ENCODE measurements around the gene DGUOK. TPM values are rescaled to one million over a fixed set of nuclear protein-coding genes. Genes with fewer than 3 reads are reported as not detected.
"Not testable (repeated sequence)": the region's sequence is repeated elsewhere in the genome, so short reads cannot be mapped to it uniquely, and the experiment has no call there.

Gene DGUOK
- total and polyA plus RNA-seq, 2 experiments from 2014 or later, result 50.9 to 116 TPM

DNA sequence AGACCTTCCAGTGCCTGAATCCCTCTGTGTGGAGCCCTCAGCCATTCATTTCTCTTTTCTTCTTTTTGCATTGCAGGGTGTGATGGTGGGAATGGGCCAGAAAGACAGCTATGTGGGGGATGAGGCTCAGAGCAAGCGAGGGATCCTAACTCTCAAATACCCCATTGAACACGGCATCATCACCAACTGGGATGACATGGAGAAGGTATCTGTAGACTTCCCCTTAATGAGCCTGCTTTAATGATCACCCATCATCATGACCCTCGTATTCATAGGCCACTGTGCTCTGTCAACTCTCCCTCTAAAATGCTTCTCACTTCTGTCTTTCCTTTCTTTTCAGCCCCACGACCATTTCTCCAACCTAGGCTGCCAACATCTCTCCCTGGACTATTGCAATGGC is 24.4 kb upstream of the DGUOK start:
- H3F3A ChIP-seq (ENCODE audit: insufficient read depth), result peaks cover 2% of the 10 kb centered on the region; the same call in 1 of the 2 replicates
- H4K20me1 ChIP-seq (ENCODE audit: insufficient read depth), result no peaks in the 10 kb centered on the region
- in situ Hi-C loops (cut with MboI), result no loop called here
- 47 to 48% methylated on average over 4 of the region's 4 CpGs for WGBS, 2 experiments (ENCODE audit: low coverage in 1 of 2, low lambda C conversion rate in 2 of 2, missing lambda C conversion rate in 2 of 2)
- peaks cover 61% of the 10 kb centered on the region for H3K27me3 ChIP-seq (replicated peaks; ENCODE audit: insufficient read depth)
- H3K27ac ChIP-seq, result no peak overlapping the region
- no peaks in the 10 kb centered on the region for H3K36me3 ChIP-seq (ENCODE audit: low read depth)
- H3K4me2 ChIP-seq (ENCODE audit: unreplicated experiment), result no peak overlapping the region
- no peaks in the 10 kb centered on the region for H3K9me3 ChIP-seq (ENCODE audit: low read depth)
- no peaks in the 10 kb centered on the region for H3K79me2 ChIP-seq (ENCODE audit: insufficient read depth)
- no peak for TF ChIP-seq EZH2 (IDR thresholded peaks at IDR 0.05; ENCODE audit: insufficient read depth, poor library complexity, severe bottlenecking)
- no peak for TF ChIP-seq EZH2phosphoT487 (IDR thresholded peaks at IDR 0.05; ENCODE audit: insufficient read depth, low read depth)
- DNase-seq, result no peak
- peaks cover under 1% of the 10 kb centered on the region; the same call in 1 of the 2 replicates for H3K4me1 ChIP-seq (ENCODE audit: insufficient read depth)
- no peak overlapping the region for H3K4me3 ChIP-seq
- no peak overlapping the region for H2AFZ ChIP-seq
- no peak overlapping the region for H3K9ac ChIP-seq
- H3K9me2 ChIP-seq (ENCODE audit: insufficient read depth), result no peaks in the 10 kb centered on the region

DNA sequence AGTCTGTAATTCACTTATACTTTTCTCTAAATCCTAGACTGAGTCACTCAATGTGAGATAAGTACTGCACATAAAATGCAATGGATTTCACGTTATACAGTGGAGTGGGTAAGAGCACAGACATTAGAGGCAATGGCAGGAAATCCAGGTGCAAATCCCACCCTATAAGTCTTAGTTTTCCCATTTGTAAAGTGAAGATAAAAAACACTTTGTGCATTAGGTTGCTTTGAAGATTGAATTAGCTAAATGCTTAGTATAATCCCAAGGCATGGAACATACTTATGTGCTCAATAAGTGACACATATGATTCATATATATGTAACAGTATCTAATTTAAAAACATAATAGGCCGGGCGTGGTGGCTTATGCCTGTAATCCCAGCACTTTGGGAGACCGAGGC is 23.4 kb upstream of the DGUOK start:
- H3K9me3 ChIP-seq (ENCODE audit: low read depth), result no peaks in the 10 kb centered on the region
- no peaks in the 10 kb centered on the region for H4K20me1 ChIP-seq (ENCODE audit: insufficient read depth)
- no peaks in the 10 kb centered on the region for H3K9me2 ChIP-seq (ENCODE audit: insufficient read depth)
- TF ChIP-seq EZH2 (IDR thresholded peaks at IDR 0.05; ENCODE audit: insufficient read depth, poor library complexity, severe bottlenecking) (no peak), EZH2phosphoT487 (IDR thresholded peaks at IDR 0.05; ENCODE audit: insufficient read depth, low read depth) (no peak)
- peaks cover 6% of the 10 kb centered on the region; the same call in 1 of the 2 replicates for H3F3A ChIP-seq (ENCODE audit: insufficient read depth)
- H3K4me3 ChIP-seq, result no peak overlapping the region
- H3K79me2 ChIP-seq (ENCODE audit: insufficient read depth), result no peaks in the 10 kb centered on the region
- no peak overlapping the region for H2AFZ ChIP-seq
- H3K4me1 ChIP-seq (ENCODE audit: insufficient read depth), result no peaks in the 10 kb centered on the region
- 80 to 83% methylated on average over 4 of the region's 4 CpGs for WGBS, 2 experiments (ENCODE audit: low coverage in 1 of 2, low lambda C conversion rate in 2 of 2, missing lambda C conversion rate in 2 of 2)
- in situ Hi-C loops (cut with MboI), result no loop called here
- H3K9ac ChIP-seq, result no peak overlapping the region
- H3K4me2 ChIP-seq (ENCODE audit: unreplicated experiment), result no peak overlapping the region
- no peak for DNase-seq
- H3K27me3 ChIP-seq (replicated peaks; ENCODE audit: insufficient read depth), result peaks cover 52% of the 10 kb centered on the region
- no peaks in the 10 kb centered on the region for H3K36me3 ChIP-seq (ENCODE audit: low read depth)
- no peak overlapping the region for H3K27ac ChIP-seq

DNA sequence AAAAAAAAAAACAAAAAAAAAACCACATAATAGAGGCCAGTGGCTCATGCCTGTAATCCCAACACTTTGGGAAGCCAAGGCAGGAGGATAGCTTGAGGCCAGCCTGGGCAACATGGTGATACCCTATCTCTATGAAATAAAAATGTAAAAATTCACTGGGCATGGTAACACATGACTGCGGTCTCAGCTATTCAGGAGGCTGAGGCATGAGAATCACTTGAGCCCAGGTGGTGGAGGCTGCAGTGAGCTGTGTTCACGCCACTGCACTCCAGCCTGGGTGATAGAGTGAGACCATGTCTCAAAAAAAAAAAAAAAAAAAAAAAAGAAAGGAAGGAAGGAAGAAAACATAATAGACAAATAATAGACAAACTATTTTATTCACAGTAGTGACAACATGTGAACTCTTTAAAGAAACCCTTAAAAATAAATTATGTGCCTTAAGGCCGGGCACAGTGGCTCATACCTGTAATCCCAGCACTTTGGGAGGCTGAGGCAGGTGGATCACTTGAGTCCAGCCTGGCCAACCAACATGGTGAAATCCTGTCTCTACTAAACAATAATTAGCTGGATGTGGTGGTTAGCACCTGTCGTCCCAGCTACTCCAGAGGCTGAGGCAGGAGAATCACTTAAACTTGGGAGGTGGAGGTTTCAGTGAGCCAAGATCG is 22.6 kb upstream of the DGUOK start:
- not testable (repeated sequence) for H3K9me3 ChIP-seq (ENCODE audit: low read depth); H4K20me1 ChIP-seq (ENCODE audit: insufficient read depth); H3K4me2 ChIP-seq (ENCODE audit: unreplicated experiment)

DNA sequence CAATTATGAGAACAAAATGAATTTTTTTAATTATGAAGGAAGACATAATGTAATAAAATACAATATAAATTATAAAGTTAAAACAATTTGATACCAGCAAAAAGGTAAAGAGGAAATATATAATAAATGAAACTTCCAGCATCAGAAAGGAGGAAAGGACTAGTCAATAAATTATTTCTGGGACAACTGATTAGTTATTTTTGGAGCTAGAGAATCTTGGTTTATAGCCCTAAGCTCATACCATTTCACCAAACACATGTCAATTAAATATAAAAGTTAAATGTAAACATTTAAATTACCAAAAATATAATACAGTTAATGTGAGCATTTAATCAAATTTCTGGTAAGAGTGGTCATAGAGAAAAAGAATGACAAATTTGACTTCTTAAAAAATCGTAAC is 21.7 kb upstream of the DGUOK start:
- Histone ChIP-seq H3K4me3 (no peak overlapping the region), H3K79me2 (ENCODE audit: insufficient read depth) (no peaks in the 10 kb centered on the region), H3K9me2 (ENCODE audit: insufficient read depth) (no peaks in the 10 kb centered on the region), H3K4me2 (ENCODE audit: unreplicated experiment) (no peak overlapping the region), H4K20me1 (ENCODE audit: insufficient read depth) (no peaks in the 10 kb centered on the region), H3K4me1 (ENCODE audit: insufficient read depth) (no peaks in the 10 kb centered on the region), H3K27me3 (replicated peaks; ENCODE audit: insufficient read depth) (peaks cover 46% of the 10 kb centered on the region), H2AFZ (no peak overlapping the region), H3K9me3 (ENCODE audit: low read depth) (no peaks in the 10 kb centered on the region), H3K9ac (no peak overlapping the region), H3K27ac (no peak overlapping the region), H3K36me3 (ENCODE audit: low read depth) (no peaks in the 10 kb centered on the region), H3F3A (ENCODE audit: insufficient read depth) (peaks cover 6% of the 10 kb centered on the region; the same call in 1 of the 2 replicates)
- no peak for DNase-seq
- 43 to 51% methylated on average over 1 of the region's 1 CpG for WGBS, 2 experiments (ENCODE audit: low coverage in 1 of 2, low lambda C conversion rate in 2 of 2, missing lambda C conversion rate in 2 of 2)
- in situ Hi-C loops (cut with MboI), result no loop called here
- no peak for TF ChIP-seq EZH2 (IDR thresholded peaks at IDR 0.05; ENCODE audit: insufficient read depth, poor library complexity, severe bottlenecking)
- no peak for TF ChIP-seq EZH2phosphoT487 (IDR thresholded peaks at IDR 0.05; ENCODE audit: insufficient read depth, low read depth)

More for the DNA sequence above, 22.6 kb upstream of the DGUOK start:
- H3K79me2 ChIP-seq (ENCODE audit: insufficient read depth); H3K27ac ChIP-seq; DNase-seq; H2AFZ ChIP-seq; H3K4me3 ChIP-seq; H3K9ac ChIP-seq; in situ Hi-C loops (cut with MboI); H3K36me3 ChIP-seq (ENCODE audit: low read depth); H3K4me1 ChIP-seq (ENCODE audit: insufficient read depth); H3F3A ChIP-seq (ENCODE audit: insufficient read depth); H3K9me2 ChIP-seq (ENCODE audit: insufficient read depth): not testable (repeated sequence)
- H3K27me3 ChIP-seq (replicated peaks; ENCODE audit: insufficient read depth), result peaks cover 48% of the 10 kb centered on the region
- 62 to 63% methylated on average over 5 of the region's 5 CpGs for WGBS, 2 experiments (ENCODE audit: low coverage in 1 of 2, low lambda C conversion rate in 2 of 2, missing lambda C conversion rate in 2 of 2)
